Hematopoietic multipotent progenitor cell treated with erythropoietin and hydrocortisone succinate and interleukin-3 and kit ligand, for 4 days (in vitro differentiated cells): ENCODE results near the gene MPIG6B.

Experiments used
- DNase-seq: peaks from one replicate; pipeline ENCODE4 v3.0.0-alpha.2; 2015

The MPIG6B gene

GRCh38 chr6:31739639-31740396, 16.6 kb downstream of the MPIG6B start, which contains the start of gene MSH5:
Gene MSH5 (plus strand): TSS chr6:31740005. CDS start chr6:31740467, 462 bp downstream.
- peak; percentile 100 for DNase-seq

- DNase-seq: peak; percentile 73
These were observed 17.4 kb downstream of the MPIG6B start for GRCh38 chr6:31740397-31741223.

- no peak for DNase-seq
These were observed 18.6 kb downstream of the MPIG6B start for GRCh38 chr6:31741815-31742214.

- no peak for DNase-seq
These were observed 19.7 kb downstream of the MPIG6B start for GRCh38 chr6:31742894-31743293.

GRCh38 chr6:31744422-31744821, 21.2 kb downstream of the MPIG6B start:
- DNase-seq: no peak

GRCh38 chr6:31749301-31750036, 26.3 kb downstream of the MPIG6B start:
- DNase-seq: no peak

GRCh38 chr6:31750411-31751022, 27.3 kb downstream of the MPIG6B start:
- no peak for DNase-seq

- DNase-seq: no peak
These were observed 29.7 kb downstream of the MPIG6B start for GRCh38 chr6:31752739-31753319.

- DNase-seq: no peak
These were observed 35.1 kb downstream of the MPIG6B start for GRCh38 chr6:31758281-31758680.

GRCh38 chr6:31760790-31761189, 37.6 kb downstream of the MPIG6B start:
- no peak for DNase-seq

- no peak for DNase-seq
These were observed 38.2 kb downstream of the MPIG6B start for GRCh38 chr6:31761343-31761742.

- no peak for DNase-seq
These were observed 39.2 kb downstream of the MPIG6B start, which contains the start of gene SAPCD1 for GRCh38 chr6:31762356-31762755. Gene SAPCD1 (plus strand): TSS chr6:31762656. CDS start chr6:31763055, 399 bp downstream.

GRCh38 chr6:31762878-31763618, 39.9 kb downstream of the MPIG6B start:
- DNase-seq: no peak

GRCh38 chr6:31763619-31763940, 40.4 kb downstream of the MPIG6B start:
- no peak for DNase-seq

GRCh38 chr6:31764198-31764597, 41.0 kb downstream of the MPIG6B start:
- DNase-seq: no peak

- no peak for DNase-seq
These were observed 42.4 kb downstream of the MPIG6B start for GRCh38 chr6:31765559-31765909.

GRCh38 chr6:31765910-31766794, 43.0 kb downstream of the MPIG6B start:
- DNase-seq: no peak

- DNase-seq: no peak
These were observed 44.0 kb downstream of the MPIG6B start for GRCh38 chr6:31767096-31767645.

- DNase-seq: no peak
These were observed 45.4 kb downstream of the MPIG6B start for GRCh38 chr6:31768363-31769257.
